Hepatocyte (in vitro differentiated cells): Measurements from ENCODE around the gene ENPP5. TPM values are rescaled to one million over a fixed set of nuclear protein-coding genes. Genes with fewer than 3 reads are reported as not detected.

Experiments
- DNase-seq: peaks from one replicate; pipeline ENCODE4 v3.0.0-alpha.2; 2016; ENCODE audit warnings: low spot score
- H2AFZ ChIP-seq: fragments of 200-600 bp; sonication (generic); 2 replicates; pipeline ENCODE4 v1.6.0; 2016; ENCODE audit warnings: antibody characterized with exemption, mild to moderate bottlenecking
- H3K27ac ChIP-seq: fragments of 200-600 bp; sonication (generic); 2 replicates; pipeline ENCODE4 v1.5.1; 2016; ENCODE audit warnings: mild to moderate bottlenecking
- H3K27me3 ChIP-seq: fragments of 200-600 bp; sonication (generic); 2 replicates; pipeline ENCODE4 v1.6.1; 2016
- H3K36me3 ChIP-seq: fragments of 200-600 bp; sonication (generic); replicated peaks from 2 replicates; pipeline ENCODE4 v1.5.1; 2016; ENCODE audit warnings: low read depth; ENCODE audit not compliant: insufficient read depth
- H3K4me1 ChIP-seq: fragments of 200-600 bp; sonication (generic); 2 replicates; pipeline ENCODE4 v1.5.1; 2016; ENCODE audit warnings: mild to moderate bottlenecking, moderate library complexity; ENCODE audit not compliant: insufficient read depth
- H3K4me2 ChIP-seq: fragments of 200-600 bp; sonication (generic); 2 replicates; pipeline ENCODE4 v1.6.0; 2016
- H3K4me3 ChIP-seq: fragments of 200-600 bp; sonication (generic); 2 replicates; pipeline ENCODE4 v1.5.1; 2016; ENCODE audit warnings: mild to moderate bottlenecking
- H3K79me2 ChIP-seq: fragments of 200-600 bp; sonication (generic); 2 replicates; pipeline ENCODE4 v1.6.0; 2017; ENCODE audit warnings: mild to moderate bottlenecking
- H3K9me2 ChIP-seq: fragments of 200-600 bp; sonication (generic); replicated peaks from 2 replicates; pipeline ENCODE4 v1.6.0; 2017; ENCODE audit warnings: mild to moderate bottlenecking; ENCODE audit not compliant: insufficient read depth
- H3K9me3 ChIP-seq: fragments of 200-600 bp; sonication (generic); 2 replicates; pipeline ENCODE4 v1.5.1; 2016; ENCODE audit warnings: low read depth, mild to moderate bottlenecking
- H4K20me1 ChIP-seq: fragments of 200-600 bp; sonication (generic); 2 replicates; pipeline ENCODE4 v1.6.0; 2016; ENCODE audit warnings: mild to moderate bottlenecking; ENCODE audit not compliant: insufficient read depth, poor library complexity, severe bottlenecking
- EZH2 ChIP-seq: fragments of 200-600 bp; sonication (generic); IDR thresholded peaks from 2 replicates; pipeline ENCODE4 v1.6.1; 2016; ENCODE audit warnings: antibody characterized with exemption, mild to moderate bottlenecking, borderline replicate concordance
- EZH2phosphoT487 ChIP-seq: fragments of 200-600 bp; sonication (generic); IDR thresholded peaks from one replicate; pipeline ENCODE4 v1.6.1; 2018; ENCODE audit warnings: antibody characterized with exemption, mild to moderate bottlenecking, low read depth, moderate library complexity; ENCODE audit not compliant: unreplicated experiment, severe bottlenecking
- WGBS: methylation state at CpG from one replicate; pipeline ENCODE4 v1.1.6; 2016; ENCODE audit warnings: low lambda C conversion rate; ENCODE audit errors: missing lambda C conversion rate; 5-methylcytosine and 5-hydroxymethylcytosine counted together
- polyA plus RNA-seq: library from polyadenylated mRNA; unstranded; fragments of >200 nt; fragmentation: Nextera tagmentation; extraction: Ambion mirVana; gene quantifications from 2 replicates; pipeline ENCODE4 v1.2.1, GENCODE V29; 2016
- total RNA-seq: library from RNA; depleted of rRNA; stranded (reverse); fragments of >200 nt; gene quantifications from 2 replicates; pipeline ENCODE4 v1.2.3, GENCODE V29; 2014
- TF ChIP-seq, protein P1 (sequence below): fragments of 200-600 bp; sonication (generic); IDR thresholded peaks from 2 replicates; pipeline ENCODE4 v1.5.1; 2016; ENCODE audit warnings: antibody characterized with exemption, mild to moderate bottlenecking; ENCODE audit not compliant: poor library complexity

ENPP5 gene
- total and polyA plus RNA-seq, 2 experiments from 2014 or later: 6.7 to 11.5 TPM

DNA sequence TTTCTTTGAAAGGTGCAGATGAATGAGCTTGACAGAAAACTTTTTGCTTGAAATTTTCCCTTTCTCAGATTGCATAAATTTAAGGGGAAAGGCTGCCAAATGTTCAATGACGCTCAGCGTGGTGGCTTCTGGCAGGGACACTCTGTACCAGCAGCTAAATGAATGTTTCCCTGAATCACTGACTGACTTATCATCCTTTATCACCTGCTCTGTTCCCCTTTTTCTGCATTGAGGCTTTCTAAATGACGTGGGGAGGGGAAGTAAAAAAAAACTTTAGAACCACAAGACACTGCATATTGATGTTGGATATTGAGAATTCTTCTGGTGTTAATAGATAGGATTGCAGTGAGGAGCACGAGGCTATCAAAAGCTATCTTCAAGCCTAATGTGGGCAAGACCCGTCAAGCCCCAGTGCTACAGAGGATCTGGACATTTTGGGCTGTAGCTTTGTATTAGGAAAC lies 46.9 kb upstream of the ENPP5 start:
- Histone ChIP-seq H3K79me2 (no peaks in the 10 kb centered on the region), H3K27ac (no peak overlapping the region), H3K4me3 (no peak overlapping the region), H2AFZ (no peak overlapping the region), H3K4me1 (no peaks in the 10 kb centered on the region), H4K20me1 (no peaks in the 10 kb centered on the region), H3K4me2 (no peak overlapping the region), H3K9me2 (no peaks in the 10 kb centered on the region), H3K27me3 (no peaks in the 10 kb centered on the region), H3K36me3 (no peaks in the 10 kb centered on the region), H3K9me3 (no peaks in the 10 kb centered on the region)
- WGBS: 86% methylated on average over 5 of the region's 5 CpGs
- no peak for TF ChIP-seq EZH2
- TF ChIP-seq, protein P1, sequence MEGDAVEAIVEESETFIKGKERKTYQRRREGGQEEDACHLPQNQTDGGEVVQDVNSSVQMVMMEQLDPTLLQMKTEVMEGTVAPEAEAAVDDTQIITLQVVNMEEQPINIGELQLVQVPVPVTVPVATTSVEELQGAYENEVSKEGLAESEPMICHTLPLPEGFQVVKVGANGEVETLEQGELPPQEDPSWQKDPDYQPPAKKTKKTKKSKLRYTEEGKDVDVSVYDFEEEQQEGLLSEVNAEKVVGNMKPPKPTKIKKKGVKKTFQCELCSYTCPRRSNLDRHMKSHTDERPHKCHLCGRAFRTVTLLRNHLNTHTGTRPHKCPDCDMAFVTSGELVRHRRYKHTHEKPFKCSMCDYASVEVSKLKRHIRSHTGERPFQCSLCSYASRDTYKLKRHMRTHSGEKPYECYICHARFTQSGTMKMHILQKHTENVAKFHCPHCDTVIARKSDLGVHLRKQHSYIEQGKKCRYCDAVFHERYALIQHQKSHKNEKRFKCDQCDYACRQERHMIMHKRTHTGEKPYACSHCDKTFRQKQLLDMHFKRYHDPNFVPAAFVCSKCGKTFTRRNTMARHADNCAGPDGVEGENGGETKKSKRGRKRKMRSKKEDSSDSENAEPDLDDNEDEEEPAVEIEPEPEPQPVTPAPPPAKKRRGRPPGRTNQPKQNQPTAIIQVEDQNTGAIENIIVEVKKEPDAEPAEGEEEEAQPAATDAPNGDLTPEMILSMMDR: no peak
- TF ChIP-seq EZH2phosphoT487: no peak
- no peak for DNase-seq

DNA sequence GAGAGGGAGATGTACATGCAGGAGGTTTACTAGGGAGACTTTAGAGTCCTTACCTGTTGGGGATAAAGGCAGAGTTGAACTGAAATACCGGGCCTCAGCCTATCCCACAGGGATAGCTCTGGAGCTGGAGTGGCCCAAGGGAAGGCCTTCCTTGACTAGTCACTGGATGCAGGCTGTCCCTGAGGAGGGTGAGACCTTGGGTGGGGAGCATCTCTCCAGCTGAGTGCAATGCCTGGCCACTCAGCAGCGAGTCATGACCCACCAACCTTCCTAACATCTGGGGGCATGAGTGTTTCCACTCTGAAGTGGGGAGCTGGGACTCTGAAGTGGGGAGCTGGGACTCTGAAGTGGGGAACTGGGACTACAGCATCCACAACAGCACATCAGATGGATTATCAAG lies 46.1 kb upstream of the ENPP5 start:
- DNase-seq: no peak
- no peak overlapping the region for H3K27ac ChIP-seq

DNA sequence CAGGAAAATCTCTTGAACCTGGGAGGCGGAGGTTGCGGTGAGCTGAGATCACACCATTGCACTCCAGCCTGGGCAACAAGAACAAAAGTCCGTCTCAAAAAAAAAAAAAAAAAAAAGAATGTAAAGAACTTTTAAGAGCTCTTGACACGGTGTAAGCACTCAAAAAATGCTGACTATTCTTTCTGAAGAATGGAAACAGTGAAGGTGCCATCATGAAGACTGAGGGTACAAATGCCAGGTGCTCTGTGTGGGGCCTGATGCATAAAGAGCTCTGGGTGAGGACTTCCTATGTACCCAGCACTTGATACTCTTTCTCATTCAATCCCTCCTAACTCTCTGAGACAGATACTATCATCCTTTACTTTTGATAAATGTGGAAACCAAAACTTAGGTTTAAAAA lies 45.0 kb upstream of the ENPP5 start:
- no peak overlapping the region for H3K27ac ChIP-seq
- H3K9me3 ChIP-seq: no peaks in the 10 kb centered on the region
- H3K4me3 ChIP-seq: no peak overlapping the region
- H3K4me1 ChIP-seq: no peaks in the 10 kb centered on the region
- H3K36me3 ChIP-seq: no peaks in the 10 kb centered on the region
- WGBS: 84% methylated on average over 4 of the region's 4 CpGs
- no peak overlapping the region for H2AFZ ChIP-seq
- H3K79me2 ChIP-seq: no peaks in the 10 kb centered on the region
- H3K27me3 ChIP-seq: no peaks in the 10 kb centered on the region
- H3K4me2 ChIP-seq: no peak overlapping the region
- no peak for TF ChIP-seq EZH2
- TF ChIP-seq, protein P1: no peak
- TF ChIP-seq EZH2phosphoT487: no peak
- no peak for DNase-seq
- no peaks in the 10 kb centered on the region for H4K20me1 ChIP-seq
- H3K9me2 ChIP-seq: no peaks in the 10 kb centered on the region

More for the DNA sequence above, 46.1 kb upstream of the ENPP5 start:
- no peaks in the 10 kb centered on the region for H3K9me2 ChIP-seq
- H3K4me2 ChIP-seq: no peak overlapping the region
- no peaks in the 10 kb centered on the region for H3K9me3 ChIP-seq
- H4K20me1 ChIP-seq: no peaks in the 10 kb centered on the region
- H3K27me3 ChIP-seq: no peaks in the 10 kb centered on the region
- TF ChIP-seq, protein P1: no peak
- no peak for TF ChIP-seq EZH2
- TF ChIP-seq EZH2phosphoT487: no peak
- H3K4me3 ChIP-seq: no peak overlapping the region
- no peak overlapping the region for H2AFZ ChIP-seq
- H3K79me2 ChIP-seq: no peaks in the 10 kb centered on the region
- no peaks in the 10 kb centered on the region for H3K36me3 ChIP-seq
- WGBS: 94% methylated on average over 2 of the region's 2 CpGs
- H3K4me1 ChIP-seq: no peaks in the 10 kb centered on the region

DNA sequence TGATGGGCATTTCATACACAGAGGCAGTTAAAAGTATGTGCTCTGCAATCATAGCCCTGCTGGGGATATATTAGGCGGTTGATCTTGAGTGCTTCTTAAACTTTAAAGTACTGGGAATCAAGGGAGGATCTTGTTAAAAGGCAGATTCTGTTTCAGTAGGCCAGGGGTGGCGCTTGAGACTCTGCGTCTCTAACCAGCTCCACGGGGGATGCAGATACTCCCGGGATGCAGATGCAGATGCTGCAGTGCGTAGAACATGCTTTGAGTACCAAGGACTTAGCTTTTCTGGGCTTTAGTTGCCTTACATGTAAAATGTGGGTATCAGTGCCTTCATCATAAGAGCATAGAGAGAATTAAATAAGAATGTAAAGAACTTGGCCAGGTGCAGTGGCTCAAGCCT lies 44.4 kb upstream of the ENPP5 start:
- Histone ChIP-seq H3K9me3 (no peaks in the 10 kb centered on the region), H3K27me3 (no peaks in the 10 kb centered on the region), H3K79me2 (no peaks in the 10 kb centered on the region), H3K36me3 (no peaks in the 10 kb centered on the region), H3K9me2 (no peaks in the 10 kb centered on the region), H4K20me1 (no peaks in the 10 kb centered on the region), H3K4me3 (no peak overlapping the region), H3K4me2 (no peak overlapping the region), H2AFZ (no peak overlapping the region), H3K27ac (no peak overlapping the region), H3K4me1 (no peaks in the 10 kb centered on the region)
- WGBS: 66% methylated on average over 6 of the region's 6 CpGs
- TF ChIP-seq, protein P1: no peak
- TF ChIP-seq EZH2 (no peak), EZH2phosphoT487 (no peak)
- DNase-seq: no peak
